Heart left ventricle (tissue), 16 donors: ENCODE measurements around the gene SPATA6. TPM values are rescaled to one million over a fixed set of nuclear protein-coding genes. Genes with fewer than 3 reads are reported as not detected.

ENCODE experiments used
- ATAC-seq, 4 donors: fragments of 200-7000 bp; cut with Tn5 transposase; one replicate each; pipeline ENCODE4 v1.9.1; 2020 to 2022; ENCODE audit warnings: moderate library complexity in 4 of 4, mild to moderate bottlenecking in 3 of 4, moderate number of reproducible peaks in 1 of 4
- DNase-seq, 5 donors: peaks; one replicate each; pipeline ENCODE4 v3.0.0-alpha.2; 2020
- H3K27ac ChIP-seq, 12 donors: fragments of 200-600 bp; sonication (generic) in 4 of 12; one replicate each; pipeline versions ENCODE4 v1.5.0 to v1.8.0; 2016 to 2022; ENCODE audit warnings: mild to moderate bottlenecking in 2 of 12
- H3K27me3 ChIP-seq, 9 donors: fragments of 200-600 bp; sonication (generic) in 2 of 9; one replicate each; pipeline versions ENCODE4 v1.5.1 to v1.8.0; 2016 to 2022; ENCODE audit warnings: mild to moderate bottlenecking in 3 of 9
- H3K36me3 ChIP-seq, 9 donors: fragments of 200-600 bp; sonication (generic) in 2 of 9; one replicate each; pipeline versions ENCODE4 v1.5.0 to v1.8.0; 2018 to 2022; ENCODE audit warnings: mild to moderate bottlenecking in 2 of 9
- H3K4me1 ChIP-seq, 12 donors: fragments of 200-600 bp; sonication (generic) in 4 of 12; one replicate each; pipeline versions ENCODE4 v1.5.0 to v1.8.0; 2016 to 2022; ENCODE audit warnings: mild to moderate bottlenecking in 3 of 12
- H3K4me3 ChIP-seq, 12 donors: fragments of 200-600 bp; sonication (generic) in 4 of 12; one replicate each; pipeline versions ENCODE4 v1.5.0 to v1.8.0; 2017 to 2022; ENCODE audit warnings: mild to moderate bottlenecking in 9 of 12, moderate library complexity in 4 of 12
- H3K9me3 ChIP-seq, 12 donors: fragments of 200-600 bp; sonication (generic) in 4 of 12; one replicate each; pipeline versions ENCODE4 v1.5.0 to v1.8.0; 2016 to 2022; ENCODE audit warnings: mild to moderate bottlenecking in 1 of 12
- CTCF ChIP-seq, 12 donors: fragments of 200-600 bp; sonication (generic) in 4 of 12; IDR thresholded peaks; one replicate each; pipeline versions ENCODE4 v1.5.0 to v1.8.0; 2018 to 2022; ENCODE audit warnings: antibody characterized with exemption in 12 of 12, mild to moderate bottlenecking in 5 of 12
- POLR2A ChIP-seq, 2 donors: fragments of 450-650 bp; IDR thresholded peaks; one replicate each; pipeline ENCODE4 v1.6.1; 2017; ENCODE audit warnings: antibody characterized with exemption in 2 of 2, mild to moderate bottlenecking in 2 of 2, moderate library complexity in 2 of 2
- WGBS, 4 donors: extraction: QIAGEN DNeasy Blood & Tissue Kit in 2 of 4; methylation state at CpG; one replicate each; pipeline versions ENCODE4 v1.1.5 to v1.1.7; 2013 to 2018; 5-methylcytosine and 5-hydroxymethylcytosine counted together
- intact Hi-C, 10 donors: fragments of 100-400 bp; cut with DNase I; formaldehyde crosslinking; loops; one replicate each; pipeline versions ENCODE4 v1.11.1 to v1.14.2; 2022
- polyA plus RNA-seq, 2 donors: library from polyadenylated mRNA; stranded (reverse); fragments of 200-250 nt; gene quantifications; one replicate each; pipeline ENCODE4 v1.2.3, GENCODE V29; 2013
- total RNA-seq, 9 donors: library from RNA; depleted of rRNA in 2 of 9; stranded (reverse); fragments of >200 nt in 2 of 9; fragmentation: NEBNext Ultra II Directional in 3 of 9; extraction: Animal tissue kit (Norgen Biotek cat#: 25700) in 3 of 9; gene quantifications; one replicate each; pipeline versions ENCODE4 v1.1.0 to v1.2.4, GENCODE V29; 2016 to 2023
- donor health status: ischemic (EF 13 %, LVEDD 7.1; RV severe dilation, severe dysfunction).
- donor health status: healthy with polysubstance abuse.
- donor health status: DM: no; HTN: yes; CAD: no.
- donor health status: DM: no; HTN: no; CAD: no.
- donor health status: ischemic (EF 25% LVEDD 6.9; RV normal size, moderate dysfunction).
- donor health status: ischemic (EF 25% LVEDD 5.7; RV mildly dilated, moderate dysfunction).
- donor health status: healthy.
- donor health status: DM: yes; HTN: yes; CAD: no.
- donor health status: ischemic (EF 35%, LVEDD 5.7; RV mildly dilated, moderate dysfunction).
- donor health status: nonischemic (EF 11% LVEDD 7.7; RV severe dilation, severe dysfunction).
- donor health status: DM: yes; HTN: yes; CAD: no.
- donor health status: PGD.
- donor health status: ischemic (EF 29% LVEDD 5.4; RV normal size, mild dysfunction).
- donor health status: nonischemic (EF 23%, LVEDD 6.1; RV moderate dilation, normal function).

The SPATA6 gene
- total and polyA plus RNA-seq, 11 donors = 1.4 to 13.8 (median 5.5) TPM

GRCh38 chr1:48493970-48494769, 22.2 kb upstream of the SPATA6 start:
- H3K27ac ChIP-seq = peak overlapping the region in 1 of 12 donors; percentile 37
- peak in 2 of 4 donors; percentile 34 to 57 for ATAC-seq
- TF ChIP-seq POLR2A (IDR thresholded peaks at IDR 0.05) (no peak), CTCF (IDR thresholded peaks at IDR 0.05) (no peak)
- no peaks in the 10 kb centered on the region for H3K27me3 ChIP-seq
- H3K36me3 ChIP-seq = no peaks in the 10 kb centered on the region
- no peak for DNase-seq
- H3K4me3 ChIP-seq = no peak overlapping the region
- 61 to 74% (median 66%) methylated on average over 5 of the region's 5 CpGs for WGBS, 4 donors
- no peaks in the 10 kb centered on the region for H3K9me3 ChIP-seq
- intact Hi-C loops = loop anchor here in 5 of 10 donors (5.0 to 10.0 kb wide), 4 partner anchors 119 to 397 kb away; no protein-coding TSS in a partner anchor
- peaks cover 0 to 11% (median 4%) of the 10 kb centered on the region in 12 donors for H3K4me1 ChIP-seq

- ATAC-seq (no peak), DNase-seq (no peak)
- WGBS, 4 donors = 57 to 74% (median 65%) methylated on average over 5 of the region's 5 CpGs
- no peak for TF ChIP-seq POLR2A (IDR thresholded peaks at IDR 0.05)
- TF ChIP-seq CTCF (IDR thresholded peaks at IDR 0.05) = no peak
- intact Hi-C loops = loop anchor here in 5 of 10 donors (5.0 to 10.0 kb wide), 4 partner anchors 118 to 396 kb away; no protein-coding TSS in a partner anchor
- H3K27ac ChIP-seq = no peak overlapping the region
- H3K27me3 ChIP-seq = no peaks in the 10 kb centered on the region
- no peaks in the 10 kb centered on the region for H3K36me3 ChIP-seq
- H3K4me3 ChIP-seq = no peak overlapping the region
- H3K4me1 ChIP-seq = peaks cover 0 to 10% (median 1%) of the 10 kb centered on the region in 12 donors
- H3K9me3 ChIP-seq = no peaks in the 10 kb centered on the region
Observed at GRCh38 chr1:48493041-48493440, 21.0 kb upstream of the SPATA6 start.

GRCh38 chr1:48492392-48492791, 20.4 kb upstream of the SPATA6 start:
- Histone ChIP-seq H3K36me3 (no peaks in the 10 kb centered on the region), H3K4me3 (no peak overlapping the region), H3K9me3 (no peaks in the 10 kb centered on the region), H3K27me3 (no peaks in the 10 kb centered on the region), H3K27ac (no peak overlapping the region), H3K4me1 (peaks cover 0 to 10% (median 0%) of the 10 kb centered on the region in 12 donors)
- intact Hi-C loops = loop anchor here in 5 of 10 donors (5.0 to 10.0 kb wide), 4 partner anchors 118 to 395 kb away; no protein-coding TSS in a partner anchor
- ATAC-seq (peak in 2 of 4 donors; percentile 47 to 59), DNase-seq (no peak)
- TF ChIP-seq POLR2A (IDR thresholded peaks at IDR 0.05) (no peak), CTCF (IDR thresholded peaks at IDR 0.05) (no peak)

GRCh38 chr1:48488721-48489120, 16.7 kb upstream of the SPATA6 start:
- Histone ChIP-seq H3K4me1 (peaks cover 0 to 5% (median 0%) of the 10 kb centered on the region in 12 donors), H3K4me3 (no peak overlapping the region), H3K36me3 (no peaks in the 10 kb centered on the region), H3K27ac (no peak overlapping the region), H3K9me3 (no peaks in the 10 kb centered on the region), H3K27me3 (no peaks in the 10 kb centered on the region)
- 56 to 80% (median 74%) methylated on average over 2 of the region's 2 CpGs for WGBS, 4 donors
- TF ChIP-seq POLR2A (IDR thresholded peaks at IDR 0.05) (no peak), CTCF (IDR thresholded peaks at IDR 0.05) (no peak)
- ATAC-seq (no peak), DNase-seq (no peak)
- intact Hi-C loops = loop anchor here in 1 of 10 donors (10.0 kb wide), 1 partner anchor 64 kb away; no protein-coding TSS in a partner anchor
